Hematopoietic multipotent progenitor cell treated with erythropoietin and hydrocortisone succinate and interleukin-3 and kit ligand, for 4 days (in vitro differentiated cells): ENCODE measurements around the gene ACTN1.
"Not testable (repeated sequence)": the region's sequence is repeated elsewhere in the genome, so short reads cannot be mapped to it uniquely, and the experiment has no call there.

Experiments
- DNase-seq: peaks from one replicate; pipeline ENCODE4 v3.0.0-alpha.2; 2015

ACTN1 gene

DNA sequence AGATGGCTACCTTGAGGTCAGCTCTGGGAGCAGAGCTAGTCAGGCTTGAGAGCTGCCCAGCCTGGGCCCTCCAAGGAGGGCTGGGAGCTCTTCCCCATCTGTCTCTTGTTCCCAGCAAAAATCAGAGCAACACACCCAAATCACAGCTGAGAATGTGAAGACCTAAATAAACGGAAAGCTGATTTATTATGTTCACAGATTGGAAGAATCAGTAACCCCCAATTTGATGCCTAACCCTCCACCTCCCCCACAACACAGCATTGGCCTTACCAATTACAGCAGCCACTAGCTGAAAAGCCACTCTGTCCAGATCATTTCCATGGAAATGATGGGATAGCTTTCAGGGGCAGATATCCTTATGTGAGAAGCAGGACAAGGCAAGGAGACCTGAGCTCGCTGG, 7.1 kb upstream of the ACTN1 start:
- DNase-seq: no peak

DNA sequence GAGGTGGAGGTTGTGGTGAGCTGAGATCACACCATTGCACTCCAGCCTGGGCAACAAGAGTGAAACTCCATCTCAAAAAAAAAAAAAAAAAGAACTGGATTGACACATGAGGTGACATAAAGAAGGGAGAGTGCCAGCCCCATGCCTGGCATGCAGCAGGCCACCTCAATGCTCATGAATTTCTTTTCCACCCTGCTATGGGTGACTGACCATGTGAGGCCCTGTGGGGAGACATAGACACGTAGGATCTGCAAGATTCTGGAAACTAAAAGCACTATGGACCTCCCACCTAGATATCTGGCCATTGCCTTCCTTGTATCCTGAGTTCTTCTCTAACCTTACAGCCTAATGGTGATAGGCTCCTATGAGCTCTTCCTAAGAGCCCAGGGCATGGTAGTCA, 5.6 kb upstream of the ACTN1 start:
- no peak for DNase-seq

DNA sequence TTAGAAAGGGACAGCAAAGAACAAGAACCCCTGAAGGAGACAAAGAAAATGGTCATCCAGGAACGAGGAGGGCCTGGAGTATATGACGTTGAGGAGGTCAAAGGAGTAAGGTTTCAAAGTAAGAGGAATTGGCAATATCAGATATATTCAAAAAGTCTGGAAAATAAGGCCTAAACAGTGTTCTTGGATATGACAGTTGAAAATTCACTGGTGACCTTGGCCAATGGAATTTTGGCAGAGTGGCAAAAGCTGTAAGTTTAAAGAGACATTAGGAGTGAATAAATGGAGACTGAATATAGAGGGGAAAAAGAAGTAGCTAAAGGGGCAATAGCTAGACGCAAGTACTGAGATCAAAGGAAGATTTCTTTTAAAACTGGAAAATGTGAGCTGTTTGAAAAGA, 4.1 kb upstream of the ACTN1 start:
- DNase-seq: no peak

DNA sequence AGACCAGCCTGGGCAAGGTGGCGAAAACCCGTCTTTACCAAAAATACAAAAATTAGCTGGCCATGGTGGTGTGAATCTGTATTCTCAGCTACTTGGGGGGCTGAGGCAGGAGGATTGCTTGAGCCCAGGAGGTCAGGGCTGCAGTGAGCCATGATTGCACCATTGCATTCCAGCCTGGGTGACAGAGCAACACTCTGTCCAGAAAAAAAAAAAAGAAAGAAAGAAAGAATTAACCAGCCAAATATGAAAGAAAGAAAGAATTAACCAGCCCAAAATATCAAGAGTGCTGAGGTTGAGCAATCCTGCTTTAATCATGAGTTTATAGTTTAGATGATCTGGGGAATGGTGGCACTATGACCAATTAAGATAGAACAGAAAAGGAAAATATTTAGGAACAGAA, 3.5 kb upstream of the ACTN1 start:
- no peak for DNase-seq

DNA sequence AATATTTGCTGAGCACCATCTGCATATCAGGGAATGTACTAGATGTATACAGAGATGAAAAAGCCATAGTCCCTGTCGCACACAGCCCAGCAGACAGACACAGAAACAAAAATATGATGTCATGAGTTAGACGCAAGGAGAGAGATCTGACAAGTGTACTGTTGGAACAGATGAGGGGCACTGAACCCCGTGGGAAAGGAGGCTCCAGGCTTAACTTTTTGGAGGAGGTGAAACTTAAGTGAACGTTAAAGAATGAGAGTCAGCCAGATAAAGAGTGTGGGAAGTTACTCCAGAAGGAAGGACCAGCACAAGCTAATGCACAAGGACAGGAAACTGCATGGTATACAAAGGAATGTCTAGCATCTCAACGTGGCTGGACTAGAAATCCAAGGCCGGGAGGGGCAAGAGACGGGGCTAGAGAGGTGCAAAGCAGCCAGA, 2.5 kb upstream of the ACTN1 start:
- DNase-seq: no peak

DNA sequence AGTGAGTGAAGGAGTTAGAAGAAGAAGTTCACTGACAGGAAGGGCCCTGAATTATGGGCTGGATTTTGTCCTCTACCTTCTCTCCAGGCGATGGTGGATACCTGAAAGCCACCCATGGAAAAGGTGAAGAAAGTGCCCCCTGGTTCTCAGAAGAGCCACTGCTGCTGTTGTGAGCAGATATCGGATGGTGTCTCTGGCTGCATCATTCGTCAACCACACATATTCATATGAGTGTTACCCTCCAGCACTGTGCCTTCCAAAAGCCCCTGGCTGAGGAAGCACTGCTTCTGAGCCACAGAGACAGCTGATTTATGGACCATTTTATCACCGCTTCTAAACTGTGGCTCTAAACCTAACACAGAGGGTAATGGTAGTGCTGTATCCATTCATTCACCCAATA, 2.0 kb upstream of the ACTN1 start:
- DNase-seq: no peak

DNA sequence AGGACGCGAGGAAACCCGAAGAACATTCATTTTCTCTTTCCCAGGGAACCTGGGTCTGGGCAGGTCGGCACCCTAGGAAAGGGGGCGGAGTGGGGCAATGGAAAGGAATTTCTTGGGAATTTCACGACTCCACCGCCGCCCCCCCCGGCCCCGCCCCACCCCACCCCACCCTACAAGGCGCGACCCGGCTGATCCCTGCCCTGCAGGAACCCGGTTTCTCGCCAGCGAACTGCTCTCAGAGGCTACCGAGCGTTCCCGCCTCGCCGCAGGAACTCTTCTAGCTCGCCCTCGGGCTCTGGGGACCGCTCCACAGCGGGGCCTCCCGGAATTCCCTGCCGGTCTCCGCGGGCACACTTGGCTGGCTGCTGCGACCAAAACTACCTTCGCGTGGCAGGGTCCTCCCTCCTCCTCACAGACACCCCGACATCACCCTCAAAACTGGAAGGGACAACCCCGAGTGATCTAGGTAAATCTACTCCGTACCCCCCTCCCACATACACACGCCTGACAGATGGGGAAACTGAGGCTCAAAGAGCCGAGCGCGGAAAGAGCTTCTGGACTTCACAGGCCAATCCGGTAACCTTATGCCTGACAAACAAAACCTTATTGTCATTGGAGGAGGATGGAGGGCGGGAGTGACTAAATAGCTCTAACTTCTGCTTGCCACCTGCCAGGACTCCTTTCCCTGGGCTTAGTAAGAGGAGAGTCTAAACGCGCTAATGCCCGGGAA, 785 bp upstream of the ACTN1 start:
- DNase-seq: peak; percentile 39

DNA sequence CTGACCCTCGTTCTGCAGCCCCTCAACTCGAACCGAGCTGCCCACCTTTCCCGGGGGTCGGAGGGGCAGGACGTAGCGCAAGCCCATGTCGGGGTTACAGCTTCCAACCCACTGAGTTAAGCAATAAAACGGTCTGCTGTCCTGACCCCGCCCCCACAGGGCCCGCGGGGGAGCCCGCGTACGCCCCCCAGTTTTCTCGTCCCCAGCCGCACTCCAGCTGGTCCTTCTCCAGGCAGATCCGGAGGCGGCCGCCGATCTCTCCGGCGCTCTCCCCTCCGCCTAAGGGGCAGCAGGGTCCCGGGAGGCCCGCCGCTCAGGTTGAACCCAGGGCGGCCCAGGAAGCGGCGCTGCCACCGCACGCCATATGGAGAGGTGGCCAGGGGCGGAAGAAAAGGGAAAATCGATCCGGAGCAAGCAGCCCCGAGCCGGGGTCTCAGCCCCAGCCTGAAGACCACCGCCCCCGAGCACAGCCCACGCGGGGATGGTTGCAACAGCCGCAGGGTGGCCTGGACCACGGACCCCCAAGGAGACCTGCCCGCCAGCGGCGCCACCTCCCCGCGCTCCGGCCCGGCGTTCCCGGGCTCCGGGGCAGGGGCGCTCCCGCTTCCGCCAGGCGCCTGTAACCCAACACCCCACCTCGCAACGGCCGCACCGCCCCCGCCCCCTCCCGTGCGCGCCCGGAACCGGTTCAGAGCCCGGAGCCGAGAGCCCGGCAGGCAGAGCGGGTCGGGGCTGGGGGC, 760 bp downstream of the ACTN1 start:
- peak; percentile 89 for DNase-seq

DNA sequence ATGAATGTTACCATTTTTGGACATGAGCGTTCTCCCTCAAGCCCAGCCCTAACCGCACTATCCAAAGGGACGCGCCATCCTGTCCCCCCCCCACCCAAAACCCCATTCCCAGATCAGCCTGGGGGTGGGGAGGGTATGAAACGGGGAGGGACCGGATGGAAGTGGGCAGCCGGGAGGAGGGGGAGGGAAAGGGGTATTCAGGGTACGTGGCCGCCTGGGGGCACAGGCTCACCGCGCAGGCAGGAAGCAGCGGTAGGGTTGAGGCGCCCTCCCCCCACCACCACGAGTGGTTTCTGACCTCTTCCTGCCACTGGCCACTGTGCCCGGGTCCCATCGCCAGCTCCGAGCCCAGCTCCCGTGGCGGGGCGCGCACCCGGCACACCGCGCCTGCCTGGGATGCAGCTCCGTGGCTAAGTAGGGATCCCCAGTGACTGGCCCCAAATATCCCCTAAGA, 1.4 kb downstream of the ACTN1 start:
- peak; percentile 88 for DNase-seq

DNA sequence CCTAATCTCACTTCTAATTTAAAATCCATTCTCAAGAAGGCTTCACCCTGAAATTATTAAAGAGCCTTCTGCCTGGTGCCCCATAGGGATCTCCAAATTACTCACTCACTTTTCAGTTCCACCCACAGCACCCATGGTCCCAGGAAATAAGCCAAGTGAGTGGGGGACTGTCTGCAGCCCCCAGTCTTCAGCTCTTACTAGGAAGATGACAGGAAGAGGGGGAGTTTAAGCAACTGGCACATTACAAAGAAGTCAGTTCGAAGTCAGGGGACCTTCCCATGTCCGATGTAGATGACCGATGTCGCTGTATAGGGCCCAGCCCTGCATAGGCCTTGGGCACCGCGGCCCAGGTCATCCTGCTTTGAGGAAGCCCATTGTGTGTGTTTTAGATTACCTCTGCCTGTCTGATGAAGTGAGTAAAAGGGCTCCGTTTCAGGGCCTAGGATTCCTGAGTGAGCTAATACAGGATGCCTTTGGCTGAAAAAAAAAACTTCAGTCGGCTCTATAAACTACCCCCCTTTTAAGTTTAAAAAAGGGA, 1.9 kb downstream of the ACTN1 start:
- no peak for DNase-seq

DNA sequence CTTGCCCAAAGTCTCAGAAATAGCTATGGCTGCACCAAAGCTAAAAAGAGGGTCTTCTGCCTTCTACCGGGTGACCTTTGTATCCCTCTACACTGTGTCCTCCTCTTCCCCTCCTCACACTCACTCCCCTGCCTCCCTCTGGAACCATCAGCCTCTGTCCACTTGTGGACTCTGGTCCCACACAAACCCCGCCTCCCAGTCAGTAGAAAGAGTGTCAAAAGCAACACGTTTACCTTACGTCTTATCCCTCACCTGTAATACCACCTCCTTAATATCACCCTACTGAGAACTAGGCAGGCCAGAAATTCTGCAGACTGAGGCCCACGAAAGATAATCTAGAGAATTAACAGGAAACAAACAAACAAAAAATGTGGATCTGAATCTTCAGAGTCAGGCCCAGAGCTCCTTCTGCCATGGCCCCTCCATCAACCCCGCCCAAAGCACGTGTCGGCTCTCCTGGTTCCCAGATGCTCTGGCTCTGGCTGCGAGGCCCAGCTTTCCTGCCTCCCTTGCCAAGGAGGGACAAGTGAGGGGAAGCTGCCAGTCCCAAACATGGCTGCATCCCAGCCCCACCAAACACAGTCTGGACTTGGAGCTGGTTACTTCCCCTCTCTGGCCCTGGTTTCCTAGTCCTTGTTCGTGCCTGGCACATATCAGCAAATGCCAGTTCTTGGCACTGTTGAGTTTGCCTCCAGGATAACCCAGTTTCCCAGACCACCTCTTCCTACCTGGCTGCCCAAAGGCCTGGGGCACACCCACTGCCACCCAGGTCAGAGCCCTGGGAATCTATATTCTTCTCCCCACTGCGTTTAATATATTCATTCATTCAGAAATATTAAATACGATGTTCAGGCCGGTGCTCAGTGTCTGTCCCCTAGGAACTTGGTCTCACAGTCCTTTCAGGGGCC, 2.7 kb downstream of the ACTN1 start:
- DNase-seq: no peak

DNA sequence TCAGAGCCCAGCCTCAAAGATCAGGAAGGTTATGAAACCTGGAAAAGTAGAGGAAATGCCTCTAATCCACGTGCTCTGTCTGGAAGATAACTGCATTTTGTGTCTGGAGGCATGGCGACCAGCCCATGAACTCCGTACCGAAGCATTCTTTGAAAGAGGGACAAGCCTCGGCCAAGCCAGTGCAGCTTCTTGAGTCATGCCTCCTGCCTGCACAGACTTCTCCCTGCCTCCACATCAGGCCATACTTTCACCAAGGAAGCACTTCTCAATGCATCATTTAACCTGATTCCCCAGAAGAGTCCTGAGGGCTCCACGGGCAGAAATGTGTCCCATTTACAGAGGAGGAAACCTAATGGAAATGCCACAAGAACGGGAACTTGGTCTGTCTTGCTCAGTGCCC, 3.4 kb downstream of the ACTN1 start:
- no peak for DNase-seq

DNA sequence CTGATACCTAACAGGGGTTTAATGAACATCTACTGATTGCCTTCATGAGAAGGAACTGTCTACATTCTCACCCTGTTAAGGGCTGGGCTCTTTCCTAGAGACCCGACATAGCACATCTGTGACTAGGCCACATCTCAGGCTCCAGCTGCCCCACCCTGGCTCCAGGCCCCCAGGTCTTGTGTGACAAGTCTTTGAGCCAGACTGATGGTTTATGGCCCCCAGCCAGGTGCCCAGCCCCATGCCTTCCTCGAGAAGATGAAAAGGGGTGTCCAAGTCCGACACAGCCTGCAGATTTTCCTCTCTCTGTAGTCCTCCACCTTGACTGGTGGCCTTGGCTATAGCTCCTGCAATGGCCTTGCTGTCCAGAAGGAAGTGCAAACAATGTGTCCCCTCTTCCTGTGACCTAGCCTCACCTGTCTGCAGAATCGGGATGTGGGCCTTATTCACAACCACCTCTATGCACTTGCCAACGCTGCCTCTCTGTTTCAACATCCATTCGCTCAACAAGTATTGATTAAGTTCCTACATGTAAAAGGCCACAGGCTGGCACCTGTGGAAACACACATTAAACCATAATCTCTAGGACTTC, 4.2 kb downstream of the ACTN1 start:
- DNase-seq: no peak

DNA sequence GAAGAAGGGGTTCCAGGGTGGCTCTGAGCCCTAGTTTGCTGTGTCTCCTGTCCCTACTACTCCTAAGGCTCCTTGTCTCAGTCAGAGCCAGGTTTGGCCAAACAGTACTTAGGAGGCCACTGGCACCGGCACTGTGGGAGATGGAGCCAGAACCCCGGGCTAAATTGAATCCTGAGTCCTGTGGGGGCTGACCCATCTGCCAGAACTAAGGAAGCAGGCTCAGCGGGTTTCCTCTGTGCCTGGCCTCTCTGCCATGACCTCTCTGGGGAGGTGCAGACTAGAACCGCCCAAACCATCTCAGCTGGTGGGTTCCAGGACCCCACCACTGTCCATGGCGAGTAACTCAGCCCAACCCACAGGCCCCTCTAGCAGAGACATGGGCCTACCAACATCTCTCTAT, 5.5 kb downstream of the ACTN1 start:
- no peak for DNase-seq

DNA sequence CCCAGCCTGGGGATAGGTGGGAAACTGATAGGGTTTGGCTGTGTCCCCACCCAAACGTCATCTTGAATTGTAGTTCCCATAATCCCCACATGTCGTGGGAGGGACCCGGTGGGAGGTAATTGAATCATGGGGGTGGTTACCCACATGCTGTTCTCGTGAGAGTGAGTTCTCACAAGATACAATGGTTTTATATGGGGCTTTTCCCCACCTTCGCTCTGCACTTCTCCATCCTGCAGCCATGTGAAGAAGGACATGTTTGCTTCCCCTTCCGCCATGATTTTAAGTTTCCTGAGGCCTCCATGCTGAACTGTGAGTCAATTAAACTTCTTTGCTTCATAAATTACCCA, 5.9 kb downstream of the ACTN1 start:
- not testable (repeated sequence) for DNase-seq

DNA sequence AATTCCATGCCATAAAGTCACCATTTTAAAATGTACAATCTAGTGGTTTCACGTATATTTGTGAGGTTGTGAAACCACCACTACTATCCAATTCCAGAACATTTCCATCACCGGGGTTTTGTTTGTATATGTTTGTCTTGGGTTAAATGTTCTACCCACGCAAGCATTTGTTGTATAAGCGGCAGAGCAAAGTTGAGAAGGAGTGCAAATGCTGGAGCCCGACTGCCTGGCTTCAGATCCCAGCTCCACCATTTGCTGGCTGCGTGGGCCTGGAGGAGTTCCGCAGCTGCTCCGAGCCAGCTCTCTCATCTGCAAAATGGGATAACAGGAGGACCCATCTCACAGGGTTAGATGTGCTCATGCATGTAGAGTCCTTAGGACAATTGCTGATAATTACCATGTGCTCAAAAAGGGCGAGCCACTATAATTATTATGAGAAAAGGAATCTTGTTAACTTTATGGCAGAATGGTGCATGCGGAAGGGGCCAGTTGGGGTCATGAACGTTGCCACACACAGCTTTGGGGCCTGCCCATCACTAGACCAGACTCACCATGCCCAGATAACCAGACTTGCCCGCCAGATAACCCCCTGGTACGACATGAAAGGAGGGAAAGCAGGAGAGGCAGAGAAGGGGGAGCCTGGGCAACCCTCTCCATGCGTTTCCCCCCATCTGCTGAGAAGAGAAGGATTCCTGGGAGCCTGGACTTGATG, 6.4 kb downstream of the ACTN1 start:
- no peak for DNase-seq

DNA sequence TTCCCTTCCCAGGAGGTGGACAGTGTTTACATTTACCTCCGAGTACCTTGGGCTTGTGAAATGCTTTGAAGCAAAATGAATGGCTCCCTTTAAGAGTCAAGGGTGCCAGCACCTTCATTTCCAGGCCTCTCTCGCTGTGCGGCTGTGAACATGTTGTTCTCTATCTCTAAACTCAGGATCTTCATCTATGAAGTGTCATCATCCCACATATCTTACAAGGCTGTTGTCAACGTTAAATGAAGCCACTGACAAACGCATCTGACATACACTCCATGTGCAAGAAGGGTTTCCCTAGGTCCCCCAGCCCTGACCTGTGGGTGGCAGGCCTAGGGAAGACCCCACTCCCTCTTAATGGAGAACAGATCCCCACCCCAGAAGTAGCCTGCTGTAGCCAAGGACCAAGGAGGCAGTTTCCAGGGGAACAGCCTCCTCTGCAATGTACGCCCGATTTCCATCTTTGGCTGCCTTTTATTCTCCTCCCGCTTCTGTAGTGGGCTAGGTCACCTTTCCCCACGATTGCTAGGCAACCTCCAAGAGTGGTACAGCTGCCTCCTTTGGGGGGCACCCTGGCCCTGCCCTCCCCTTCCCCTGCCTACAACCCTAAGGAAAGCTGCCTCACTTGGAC, 7.6 kb downstream of the ACTN1 start:
- DNase-seq: no peak

DNA sequence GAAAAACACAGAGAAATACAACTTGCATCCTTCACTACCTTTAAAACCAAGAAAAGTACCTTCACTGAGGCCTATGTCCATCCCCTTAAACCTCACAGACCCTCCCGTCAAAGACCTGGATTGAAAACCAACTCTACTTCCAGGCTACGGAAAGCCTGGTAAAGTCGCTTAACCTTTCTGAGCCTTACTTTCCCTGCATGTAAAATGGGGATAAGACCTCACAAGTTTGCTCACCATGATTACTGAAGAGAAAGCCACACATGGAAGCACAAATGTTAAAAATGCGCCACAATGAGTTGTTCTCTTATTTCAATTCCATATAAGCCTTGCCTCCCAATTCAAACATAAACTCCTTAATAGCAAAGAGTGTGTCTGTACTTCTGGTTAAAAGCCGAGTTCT, 8.4 kb downstream of the ACTN1 start:
- DNase-seq: no peak

DNA sequence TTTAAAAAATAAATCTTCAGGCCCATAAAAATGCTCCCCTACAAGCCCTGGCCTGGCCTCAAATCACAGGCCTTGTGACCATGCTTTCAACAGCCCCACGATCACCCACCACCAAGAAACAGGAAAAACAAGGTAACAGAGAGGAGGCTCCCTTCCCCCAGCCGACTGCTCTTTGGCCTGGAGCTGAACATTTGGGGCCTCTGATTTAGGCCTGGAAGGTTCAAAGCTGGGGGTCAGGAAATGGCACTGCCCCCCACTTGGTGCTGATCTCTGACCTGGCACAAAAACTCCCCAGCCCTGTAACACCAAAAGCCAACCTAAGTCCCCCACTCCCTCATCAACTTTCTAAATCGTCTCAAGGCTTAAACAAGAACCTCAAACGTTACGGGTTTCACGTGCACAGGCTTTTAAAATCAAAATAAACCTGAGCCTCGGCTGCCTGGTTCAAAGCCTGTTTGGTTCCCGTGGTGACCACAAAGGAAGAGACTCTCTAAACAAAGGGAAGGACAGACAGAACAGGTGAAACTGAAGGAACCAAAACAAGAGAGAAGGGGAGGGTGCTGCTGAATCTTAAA, 9.0 kb downstream of the ACTN1 start:
- DNase-seq: no peak

DNA sequence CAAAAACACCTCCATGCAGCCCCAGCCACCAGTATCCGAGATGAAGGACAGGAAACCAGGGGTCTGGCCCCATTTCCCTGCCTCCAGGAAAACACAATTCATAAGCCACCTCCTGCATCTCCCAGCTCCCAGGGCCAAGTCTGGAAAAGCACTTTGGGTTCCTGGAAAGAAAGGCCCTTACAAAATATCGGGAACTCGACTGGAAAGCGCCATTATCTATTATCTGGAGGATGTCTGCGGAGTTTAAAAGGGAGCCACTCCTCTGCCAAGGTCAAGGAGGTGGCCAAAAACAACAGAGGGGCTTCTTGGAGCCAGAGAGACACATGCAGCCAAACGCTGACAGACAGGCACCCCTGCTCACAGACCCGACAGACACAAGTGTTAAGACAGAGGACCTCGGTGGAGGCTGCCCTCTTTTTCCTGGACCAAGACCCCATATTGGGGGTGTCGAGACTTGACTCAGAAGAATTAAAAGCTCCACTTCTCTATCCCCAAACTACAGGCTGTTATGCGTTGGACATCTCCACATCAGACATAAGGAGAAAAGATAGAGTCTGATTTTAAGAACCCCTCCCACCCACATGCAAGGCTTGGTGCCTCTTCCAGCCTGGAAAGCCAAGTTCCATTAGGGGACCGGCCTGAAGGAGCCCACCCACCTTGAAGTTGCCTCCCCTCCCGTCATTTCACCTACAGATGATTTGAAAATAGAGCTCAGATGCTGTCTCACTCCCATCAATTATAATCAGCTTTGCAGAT, 9.6 kb downstream of the ACTN1 start:
- no peak for DNase-seq

DNA sequence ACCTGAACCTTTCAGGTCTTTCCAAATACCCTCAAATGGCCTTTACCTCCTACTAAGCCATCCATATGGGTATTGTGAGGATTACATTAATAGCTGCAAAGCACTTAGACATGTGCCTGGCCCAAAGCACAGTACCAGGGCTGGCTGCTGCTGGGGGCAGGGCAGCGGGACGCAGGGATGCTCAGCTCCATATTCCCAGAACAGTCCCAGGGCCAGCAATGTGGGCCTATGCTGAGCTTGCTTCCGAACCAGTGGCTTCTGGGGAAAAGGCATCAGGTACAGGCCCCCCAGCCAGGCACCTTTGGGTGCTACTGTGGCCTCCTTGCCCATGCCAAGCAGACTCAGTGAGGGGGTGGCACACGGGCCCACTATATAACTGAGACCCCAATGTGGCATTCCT, 10.4 kb downstream of the ACTN1 start:
- DNase-seq: no peak
